Ishikawa (cell line): Measurements from ENCODE around the gene PPP2R2D.

Source experiments
- CEBPB ChIP-seq: IDR thresholded peaks from 2 replicates; pipeline ENCODE4 v1.6.1; 2012
- CREB1 ChIP-seq: IDR thresholded peaks from 2 replicates; pipeline ENCODE4 v1.6.1; 2012; ENCODE audit warnings: low read depth
- EGR1 ChIP-seq: IDR thresholded peaks from 2 replicates; pipeline ENCODE4 v1.6.1; 2012
- EP300 ChIP-seq: IDR thresholded peaks from 2 replicates; pipeline ENCODE4 v1.6.1; 2012; ENCODE audit warnings: borderline replicate concordance
- FOXM1 ChIP-seq: IDR thresholded peaks from 2 replicates; pipeline ENCODE4 v1.6.1; 2012; ENCODE audit warnings: low read depth, borderline replicate concordance
- MAX ChIP-seq: IDR thresholded peaks from 2 replicates; pipeline ENCODE4 v1.6.1; 2012
- NFIC ChIP-seq: IDR thresholded peaks from 2 replicates; pipeline ENCODE4 v1.6.1; 2012
- RAD21 ChIP-seq: IDR thresholded peaks from 2 replicates; pipeline ENCODE4 v1.6.1; 2012; ENCODE audit warnings: low read depth
- REST ChIP-seq: IDR thresholded peaks from 2 replicates; pipeline ENCODE4 v1.6.1; 2012; ENCODE audit warnings: low read depth, mild to moderate bottlenecking
- TAF1 ChIP-seq: IDR thresholded peaks from 2 replicates; pipeline ENCODE4 v1.6.1; 2012; ENCODE audit warnings: low read depth, mild to moderate bottlenecking
- TCF12 ChIP-seq: IDR thresholded peaks from 2 replicates; pipeline ENCODE4 v1.6.1; 2012; ENCODE audit warnings: low read depth
- TEAD4 ChIP-seq: IDR thresholded peaks from 2 replicates; pipeline ENCODE4 v1.6.1; 2012
- USF1 ChIP-seq: IDR thresholded peaks from 2 replicates; pipeline ENCODE4 v1.6.1; 2012
- YY1 ChIP-seq: IDR thresholded peaks from 2 replicates; pipeline ENCODE4 v1.6.1; 2012; ENCODE audit warnings: low read depth
- ZBTB7A ChIP-seq: IDR thresholded peaks from 2 replicates; pipeline ENCODE4 v1.6.1; 2012; ENCODE audit warnings: low read depth

PPP2R2D gene

GRCh38 chr10:131936736-131937135 is 35.9 kb downstream of the PPP2R2D start:
- TF ChIP-seq RAD21 (no peak), NFIC (no peak), YY1 (no peak), TEAD4 (no peak), CEBPB (no peak), FOXM1 (no peak), USF1 (no peak), EGR1 (no peak), TCF12 (no peak), EP300 (no peak), TAF1 (no peak), MAX (no peak), CREB1 (no peak), ZBTB7A (no peak), REST (no peak)

- TF ChIP-seq TEAD4: no peak
- no peak for TF ChIP-seq TCF12
- TF ChIP-seq NFIC: no peak
- TF ChIP-seq USF1: no peak
- TF ChIP-seq RAD21: no peak
- TF ChIP-seq ZBTB7A: no peak
Measured at GRCh38 chr10:131937836-131938235, 37.0 kb downstream of the PPP2R2D start.

GRCh38 chr10:131938681-131939080 is 37.9 kb downstream of the PPP2R2D start:
- no peak for TF ChIP-seq TEAD4
- no peak for TF ChIP-seq YY1
- TF ChIP-seq ZBTB7A: no peak
- TF ChIP-seq RAD21: no peak
- TF ChIP-seq MAX: no peak
- no peak for TF ChIP-seq USF1
- no peak for TF ChIP-seq NFIC
- no peak for TF ChIP-seq CREB1
- no peak for TF ChIP-seq TCF12
- TF ChIP-seq TAF1: no peak
- no peak for TF ChIP-seq EP300
- TF ChIP-seq CEBPB: no peak
- no peak for TF ChIP-seq EGR1
- no peak for TF ChIP-seq REST

- TF ChIP-seq ZBTB7A (no peak), TEAD4 (no peak), EGR1 (no peak), EP300 (no peak), RAD21 (no peak), FOXM1 (no peak)
Measured at GRCh38 chr10:131942455-131942854, 41.6 kb downstream of the PPP2R2D start.

- no peak for TF ChIP-seq TCF12
- TF ChIP-seq TEAD4: no peak
- no peak for TF ChIP-seq EGR1
- no peak for TF ChIP-seq FOXM1
- TF ChIP-seq MAX: no peak
- TF ChIP-seq USF1: no peak
- peak; percentile 39; the same call in 1 of the 2 replicates for TF ChIP-seq RAD21
- no peak for TF ChIP-seq NFIC
Measured at GRCh38 chr10:131943021-131943814, 42.4 kb downstream of the PPP2R2D start.
